IPS-18a (cell line): ENCODE results near the gene CRTC1.

Experiments
- H3K27ac ChIP-seq: one replicate; pipeline ENCODE4 v1.5.1; 2013; ENCODE audit warnings: low read length
- H3K27me3 ChIP-seq: one replicate; pipeline ENCODE4 v1.6.1; 2013; ENCODE audit warnings: mild to moderate bottlenecking, low read length; ENCODE audit not compliant: control insufficient read depth, insufficient read depth
- H3K36me3 ChIP-seq: one replicate; pipeline ENCODE4 v1.6.1; 2013; ENCODE audit warnings: low read depth, low read length; ENCODE audit not compliant: control insufficient read depth
- H3K4me1 ChIP-seq: one replicate; pipeline ENCODE4 v1.6.1; 2013; ENCODE audit warnings: low read depth, low read length; ENCODE audit not compliant: control insufficient read depth
- H3K4me3 ChIP-seq: one replicate; pipeline ENCODE4 v1.5.1; 2013; ENCODE audit warnings: low read length
- H3K9ac ChIP-seq: one replicate; pipeline ENCODE4 v1.6.1; 2013; ENCODE audit warnings: mild to moderate bottlenecking, low read length, moderate library complexity
- H3K9me3 ChIP-seq: one replicate; pipeline ENCODE4 v1.6.1; 2013; ENCODE audit warnings: low read depth, low read length; ENCODE audit not compliant: control insufficient read depth

Gene CRTC1

DNA sequence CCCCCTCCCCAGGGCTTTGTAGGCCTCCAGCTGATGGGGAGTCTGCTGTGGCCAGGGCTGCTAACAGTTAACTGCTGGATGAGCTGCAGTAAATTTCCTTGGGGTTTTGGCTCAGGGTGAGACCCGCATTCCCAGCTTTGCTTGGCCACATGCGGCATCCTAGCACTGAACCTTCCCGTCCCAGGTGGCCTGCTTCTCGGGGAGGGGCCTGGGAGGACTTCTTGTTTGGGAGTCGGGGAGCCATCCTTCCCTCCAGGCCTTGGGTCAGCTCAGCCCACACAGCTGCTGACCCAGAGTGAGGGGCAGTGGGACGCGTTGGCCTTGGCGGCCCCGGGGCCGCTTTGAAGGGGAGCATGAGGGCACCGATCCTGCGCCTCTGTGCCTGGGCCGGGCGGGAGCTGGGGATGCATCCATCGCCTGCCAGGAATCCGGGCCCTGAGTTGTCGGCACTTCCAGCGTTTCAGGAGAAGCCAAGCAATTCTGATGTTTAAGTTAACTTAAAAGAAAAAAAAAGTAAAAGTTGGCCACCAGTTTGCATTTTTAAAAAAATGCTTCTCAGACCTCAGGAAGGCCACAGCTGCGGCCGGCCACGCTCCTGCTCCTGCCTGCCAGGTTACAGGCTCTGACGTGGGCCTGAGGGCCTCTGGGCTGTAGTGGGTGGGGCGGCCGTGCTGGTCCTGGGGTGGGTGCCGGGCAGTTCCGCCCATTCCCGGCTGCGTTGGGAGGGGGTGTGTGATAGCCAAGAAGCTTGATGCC lies 27.7 kb downstream of the CRTC1 start:
- H3K4me1 ChIP-seq, result no peaks in the 10 kb centered on the region
- no peak overlapping the region for H3K9ac ChIP-seq
- no peaks in the 10 kb centered on the region for H3K9me3 ChIP-seq
- no peaks in the 10 kb centered on the region for H3K36me3 ChIP-seq
- H3K27ac ChIP-seq, result no peak overlapping the region
- H3K4me3 ChIP-seq, result no peak overlapping the region
- no peaks in the 10 kb centered on the region for H3K27me3 ChIP-seq

DNA sequence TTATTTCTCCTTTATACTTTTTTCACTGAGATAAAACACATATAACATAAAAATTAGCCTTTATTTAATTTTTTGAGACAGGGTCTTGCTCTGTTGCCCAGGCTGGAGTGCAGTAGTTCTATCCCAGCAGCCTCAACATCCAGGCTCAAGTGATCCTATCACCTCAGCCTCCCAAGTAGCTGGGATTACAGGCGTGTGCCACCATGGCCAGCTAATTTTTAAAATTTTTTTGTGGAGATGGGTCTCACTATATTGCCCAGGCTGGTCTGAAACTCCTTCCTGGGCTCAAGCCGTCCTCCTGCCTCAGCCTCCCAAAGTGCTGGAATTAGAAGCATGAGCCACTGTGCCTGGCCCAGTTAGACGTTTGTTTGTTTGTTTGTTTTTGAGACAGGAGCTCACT lies 28.4 kb downstream of the CRTC1 start:
- no peaks in the 10 kb centered on the region for H3K36me3 ChIP-seq

DNA sequence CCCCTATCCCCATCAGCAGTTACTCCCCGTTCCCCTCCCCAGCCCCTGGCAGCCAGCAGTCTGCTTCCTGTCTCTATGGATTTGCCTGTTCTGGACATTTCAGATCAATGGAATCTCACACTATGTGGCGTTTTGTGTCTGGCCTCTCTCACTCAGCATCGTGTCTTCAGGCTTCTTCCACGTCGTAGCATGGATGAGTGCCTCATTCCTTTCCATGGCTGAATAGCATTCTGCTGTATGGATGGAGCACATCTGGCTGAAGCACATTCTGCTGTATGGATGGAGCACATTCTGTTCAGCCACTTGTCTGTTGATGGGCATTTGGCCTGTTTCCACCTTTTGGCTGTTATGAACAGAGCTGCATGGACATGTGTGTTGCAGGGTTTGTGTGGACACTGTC lies 29.5 kb downstream of the CRTC1 start:
- Histone ChIP-seq H3K4me1 (no peaks in the 10 kb centered on the region), H3K27me3 (no peaks in the 10 kb centered on the region), H3K4me3 (no peak overlapping the region), H3K36me3 (no peaks in the 10 kb centered on the region), H3K9me3 (no peaks in the 10 kb centered on the region), H3K27ac (no peak overlapping the region), H3K9ac (no peak overlapping the region)

More for the DNA sequence above, 28.4 kb downstream of the CRTC1 start:
- no peak overlapping the region for H3K9ac ChIP-seq
- H3K27me3 ChIP-seq, result no peaks in the 10 kb centered on the region
- H3K9me3 ChIP-seq, result no peaks in the 10 kb centered on the region
- no peak overlapping the region for H3K4me3 ChIP-seq
- no peak overlapping the region for H3K27ac ChIP-seq
- H3K4me1 ChIP-seq, result no peaks in the 10 kb centered on the region

DNA sequence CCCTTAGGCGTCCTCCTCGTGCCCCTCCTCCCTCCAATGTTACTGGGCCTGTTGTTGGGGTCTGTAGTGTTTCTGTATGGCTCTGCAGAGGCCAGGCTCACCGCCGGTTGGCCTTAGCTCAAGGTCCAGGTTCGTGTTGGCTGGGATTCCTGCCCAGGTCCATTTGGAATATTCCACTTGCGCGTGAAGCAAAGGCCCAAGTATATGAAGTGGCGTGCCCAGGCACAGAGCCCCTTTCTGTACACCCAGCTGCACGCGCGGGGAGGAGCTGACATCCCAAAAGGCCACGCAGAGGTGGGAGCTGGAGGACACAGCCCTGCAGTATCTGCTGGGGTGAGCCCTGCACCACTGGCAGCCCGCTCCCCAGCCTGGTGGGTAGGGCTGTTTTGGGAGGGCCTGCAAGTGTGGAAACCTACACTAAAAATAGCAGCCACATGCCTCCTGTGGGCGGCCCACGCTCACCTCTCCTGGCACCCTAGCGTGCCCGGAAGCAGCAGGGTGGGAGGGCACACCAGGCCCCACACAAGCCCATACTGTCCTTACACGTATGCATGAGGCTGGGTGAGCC lies 30.2 kb downstream of the CRTC1 start:
- Histone ChIP-seq H3K27ac (no peak overlapping the region), H3K4me3 (no peak overlapping the region), H3K9ac (no peak overlapping the region), H3K27me3 (no peaks in the 10 kb centered on the region), H3K9me3 (no peaks in the 10 kb centered on the region), H3K4me1 (no peaks in the 10 kb centered on the region), H3K36me3 (no peaks in the 10 kb centered on the region)

- H3K27me3 ChIP-seq, result no peaks in the 10 kb centered on the region
- H3K36me3 ChIP-seq, result no peaks in the 10 kb centered on the region
- H3K4me3 ChIP-seq, result no peak overlapping the region
- no peaks in the 10 kb centered on the region for H3K4me1 ChIP-seq
- H3K9ac ChIP-seq, result no peak overlapping the region
- H3K27ac ChIP-seq, result no peak overlapping the region
- H3K9me3 ChIP-seq, result no peaks in the 10 kb centered on the region
Observed at GRCh38 chr19:18715416-18715815, 31.9 kb downstream of the CRTC1 start.

DNA sequence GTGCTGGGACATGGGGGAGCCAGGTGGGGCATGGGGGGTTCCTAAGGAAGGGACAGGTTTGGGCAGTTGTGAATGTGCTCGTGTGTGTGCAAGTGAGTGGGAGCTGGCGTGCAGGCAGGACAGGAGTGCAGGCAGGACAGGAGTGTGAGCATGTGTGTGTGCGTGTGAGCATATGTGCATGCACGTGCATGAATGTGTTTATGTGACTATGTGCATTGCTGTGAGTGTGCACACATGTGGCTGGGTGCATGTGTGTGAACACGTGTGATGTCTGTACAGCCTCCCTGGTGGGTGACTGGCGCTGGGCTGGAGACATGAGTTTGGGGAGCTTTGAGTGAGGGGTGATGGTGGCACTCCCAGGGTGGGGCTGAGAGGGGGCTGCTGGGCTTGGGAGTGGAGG lies 33.4 kb downstream of the CRTC1 start:
- H3K27ac ChIP-seq, result no peak overlapping the region
- H3K36me3 ChIP-seq, result no peaks in the 10 kb centered on the region
- no peak overlapping the region for H3K4me3 ChIP-seq
- no peaks in the 10 kb centered on the region for H3K9me3 ChIP-seq
- H3K9ac ChIP-seq, result no peak overlapping the region
- H3K27me3 ChIP-seq, result no peaks in the 10 kb centered on the region
- H3K4me1 ChIP-seq, result no peaks in the 10 kb centered on the region

DNA sequence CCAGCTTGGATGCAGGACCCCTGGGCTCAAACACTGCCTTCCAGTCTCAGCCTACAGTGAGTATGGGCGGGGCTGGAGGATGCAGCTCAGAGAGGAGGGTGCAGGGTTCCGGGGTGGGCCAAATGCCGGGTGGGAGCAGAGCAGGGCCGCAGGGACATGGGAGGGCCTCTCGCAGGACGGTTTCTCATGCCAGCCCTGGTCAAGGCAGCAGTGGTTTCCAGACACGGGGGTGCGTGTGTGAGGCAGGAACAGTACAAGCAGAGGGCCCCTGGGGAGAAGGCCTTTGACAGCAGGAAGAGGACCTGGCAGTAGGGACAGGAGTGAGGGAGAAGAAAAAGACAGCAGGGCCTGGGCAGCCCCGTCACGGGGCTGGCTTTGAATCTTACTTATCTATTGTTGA lies 34.1 kb downstream of the CRTC1 start:
- Histone ChIP-seq H3K9me3 (no peaks in the 10 kb centered on the region), H3K27me3 (no peaks in the 10 kb centered on the region), H3K27ac (no peak overlapping the region), H3K9ac (no peak overlapping the region), H3K4me3 (no peak overlapping the region), H3K4me1 (no peaks in the 10 kb centered on the region), H3K36me3 (no peaks in the 10 kb centered on the region)

DNA sequence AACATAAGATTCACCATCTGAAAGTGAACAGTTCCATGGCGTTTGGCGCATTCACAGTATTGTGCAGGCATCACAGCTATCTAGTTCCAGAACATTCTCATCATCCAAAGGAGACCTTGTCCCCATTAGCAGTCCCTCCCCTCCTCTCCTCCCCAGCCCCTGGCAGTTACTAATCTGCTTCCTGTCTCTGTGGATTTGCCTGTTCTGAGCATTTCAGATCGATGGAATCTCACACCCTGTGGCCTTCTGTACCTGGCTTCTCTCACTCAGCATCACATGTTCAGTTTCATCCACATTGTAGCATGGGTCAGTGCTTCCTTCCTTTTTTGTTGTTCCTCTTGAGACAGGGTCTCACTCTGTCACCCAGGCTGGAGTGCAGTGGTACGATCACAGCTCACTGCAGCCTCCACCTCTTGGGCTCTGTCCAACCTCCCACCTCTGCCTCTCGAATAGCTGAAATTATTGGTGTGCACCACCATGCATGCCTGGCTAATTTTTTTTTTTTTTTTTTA lies 34.6 kb downstream of the CRTC1 start:
- Histone ChIP-seq H3K9me3 (no peaks in the 10 kb centered on the region), H3K4me3 (no peak overlapping the region), H3K27me3 (no peaks in the 10 kb centered on the region), H3K4me1 (no peaks in the 10 kb centered on the region), H3K9ac (no peak overlapping the region), H3K36me3 (no peaks in the 10 kb centered on the region), H3K27ac (no peak overlapping the region)

DNA sequence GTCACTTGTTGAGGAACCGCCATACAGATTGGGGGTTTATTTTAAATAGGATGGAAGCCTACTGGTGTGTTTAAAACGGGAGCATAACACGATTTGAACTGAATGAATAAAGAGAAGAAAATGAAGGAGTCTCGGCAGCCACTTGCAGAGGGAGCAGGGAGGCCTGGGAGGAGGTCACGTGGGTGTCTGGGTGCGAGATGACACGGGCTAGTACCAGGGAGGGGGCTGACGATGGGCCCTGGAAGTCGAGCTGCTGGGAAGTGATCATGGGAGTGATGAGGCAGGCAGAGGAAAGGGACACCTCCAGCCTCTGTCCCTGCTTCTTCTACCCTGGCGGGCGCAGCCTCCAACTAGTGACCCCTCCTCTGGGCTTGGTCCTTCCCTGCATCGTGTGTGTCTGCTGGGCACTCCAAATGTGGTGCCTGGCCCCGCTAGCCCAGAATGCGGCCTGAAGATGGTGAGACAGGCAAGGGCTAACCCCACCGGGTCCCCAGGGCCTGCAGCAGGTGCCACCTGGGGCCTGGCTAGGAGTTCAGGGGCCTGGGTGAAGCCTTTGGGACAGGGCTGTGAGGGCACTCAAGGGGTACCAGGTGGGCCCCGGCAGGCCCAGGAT lies 35.5 kb downstream of the CRTC1 start:
- Histone ChIP-seq H3K4me3 (no peak overlapping the region), H3K9me3 (no peaks in the 10 kb centered on the region), H3K27ac (no peak overlapping the region), H3K27me3 (no peaks in the 10 kb centered on the region), H3K4me1 (no peaks in the 10 kb centered on the region), H3K9ac (no peak overlapping the region), H3K36me3 (no peaks in the 10 kb centered on the region)

DNA sequence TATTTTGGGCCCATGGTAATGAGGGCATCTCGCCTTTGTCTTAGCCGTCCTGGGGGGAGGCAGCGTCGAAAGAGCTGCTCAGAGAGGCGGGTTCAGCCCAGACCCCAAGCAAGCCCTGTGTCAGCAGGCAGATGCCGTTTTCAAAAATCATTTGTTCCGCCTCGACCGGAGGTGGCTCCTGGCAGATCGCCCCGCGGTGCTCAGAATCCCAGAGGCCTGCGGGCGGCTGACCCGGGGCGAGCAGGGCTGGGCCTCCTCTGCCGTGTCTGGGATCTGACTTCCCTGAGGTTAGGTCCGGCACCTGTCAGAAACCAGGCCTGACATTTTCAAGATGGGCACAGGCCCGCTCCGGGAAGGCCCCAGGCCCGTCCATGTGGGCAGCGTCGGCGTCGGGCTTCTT lies 36.1 kb downstream of the CRTC1 start:
- no peaks in the 10 kb centered on the region for H3K27me3 ChIP-seq

DNA sequence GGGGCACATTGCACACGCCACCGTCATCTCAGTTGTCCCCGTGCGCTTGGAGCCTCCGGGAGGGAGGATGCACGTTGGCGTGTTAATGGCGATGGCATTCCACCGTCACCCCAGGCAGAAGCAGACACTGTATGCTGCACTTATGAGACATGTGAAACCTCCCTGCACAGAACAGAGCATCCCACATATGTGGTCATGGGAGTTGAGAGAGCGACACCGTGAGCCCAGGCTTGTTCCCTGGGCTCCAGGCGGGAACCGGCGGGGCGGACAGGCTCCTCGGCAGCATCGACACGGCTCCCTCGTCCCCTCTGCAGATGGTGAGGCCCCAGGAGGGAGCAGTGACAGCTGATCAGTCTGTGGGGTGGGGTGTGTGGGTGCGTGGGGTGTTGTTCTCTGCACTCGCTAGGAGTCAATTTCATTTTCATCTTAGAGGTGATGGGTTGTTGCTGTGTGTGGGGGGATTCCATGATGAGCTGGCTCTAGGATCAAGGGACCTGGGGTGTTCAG lies 40.4 kb downstream of the CRTC1 start:
- no peaks in the 10 kb centered on the region for H3K9me3 ChIP-seq
- no peak overlapping the region for H3K4me3 ChIP-seq
- no peak overlapping the region for H3K9ac ChIP-seq
- H3K27ac ChIP-seq, result no peak overlapping the region
- H3K4me1 ChIP-seq, result no peaks in the 10 kb centered on the region
- H3K36me3 ChIP-seq, result no peaks in the 10 kb centered on the region
- no peaks in the 10 kb centered on the region for H3K27me3 ChIP-seq

More for the DNA sequence above, 36.1 kb downstream of the CRTC1 start:
- Histone ChIP-seq H3K4me3 (no peak overlapping the region), H3K9me3 (no peaks in the 10 kb centered on the region), H3K9ac (no peak overlapping the region), H3K4me1 (no peaks in the 10 kb centered on the region), H3K36me3 (no peaks in the 10 kb centered on the region), H3K27ac (no peak overlapping the region)
